KMS-11 (cell line): ENCODE results near the gene HSPA4L.

ENCODE experiments used
- H2AFZ ChIP-seq: fragments of 200-600 bp; sonication (generic); 2 replicates; pipeline ENCODE4 v1.6.1; 2016; ENCODE audit warnings: antibody characterized with exemption, mixed run types, low read depth
- H3K27ac ChIP-seq: fragments of 200-600 bp; sonication (generic); 2 replicates; pipeline ENCODE4 v1.6.1; 2016; ENCODE audit warnings: mild to moderate bottlenecking, mixed run types
- H3K27me3 ChIP-seq: fragments of 200-600 bp; sonication (generic); 2 replicates; pipeline ENCODE4 v1.6.1; 2017; ENCODE audit warnings: mild to moderate bottlenecking, low read depth, mixed run types, moderate library complexity; ENCODE audit not compliant: insufficient read depth
- H3K36me3 ChIP-seq: fragments of 200-600 bp; sonication (generic); 2 replicates; pipeline ENCODE4 v1.6.1; 2017; ENCODE audit warnings: mild to moderate bottlenecking, mixed run types; ENCODE audit not compliant: insufficient read depth
- H3K4me1 ChIP-seq: fragments of 200-600 bp; sonication (generic); 2 replicates; pipeline ENCODE4 v1.6.1; 2016; ENCODE audit warnings: mild to moderate bottlenecking, low read depth, mixed run types; ENCODE audit not compliant: poor library complexity, severe bottlenecking
- H3K4me2 ChIP-seq: fragments of 200-600 bp; sonication (generic); 2 replicates; pipeline ENCODE4 v1.7.0; 2016; ENCODE audit warnings: mild to moderate bottlenecking, mixed run types
- H3K4me3 ChIP-seq: fragments of 200-600 bp; sonication (generic); IDR thresholded peaks from 2 replicates; pipeline ENCODE4 v1.6.1; 2017; ENCODE audit warnings: low read depth, low read length, mixed read lengths; ENCODE audit not compliant: insufficient read depth
- H3K79me2 ChIP-seq: fragments of 200-600 bp; sonication (generic); 2 replicates; pipeline ENCODE4 v1.6.1; 2016; ENCODE audit warnings: low read depth, mixed run types; ENCODE audit not compliant: insufficient read depth
- H3K9ac ChIP-seq: fragments of 200-600 bp; sonication (generic); 2 replicates; pipeline ENCODE4 v1.6.1; 2016; ENCODE audit warnings: mild to moderate bottlenecking, mixed run types
- H4K20me1 ChIP-seq: fragments of 200-600 bp; sonication (generic); 2 replicates; pipeline ENCODE4 v1.6.1; 2016; ENCODE audit warnings: mild to moderate bottlenecking, mixed run types; ENCODE audit not compliant: insufficient read depth
- CTCF ChIP-seq: fragments of 200-600 bp; sonication (generic); conservative IDR thresholded peaks from 2 replicates; pipeline ENCODE4 v1.6.1; 2017; ENCODE audit warnings: low read depth, mild to moderate bottlenecking, antibody characterized with exemption, low read length, moderate library complexity, mixed read lengths

The HSPA4L gene

GRCh38 chr4:127782275-127783025 is at the start of gene HSPA4L:
HSPA4L (plus strand) TSS chr4:127782322; CDS start chr4:127782551, 229 bp downstream.
- Histone ChIP-seq H4K20me1 (no peaks in the 10 kb centered on the region), H3K4me2 (peak within 1 kb of the TSS; percentile 81), H3K4me1 (peaks cover 51% of the 10 kb centered on the region), H3K36me3 (no peaks in the 10 kb centered on the region), H3K79me2 (peaks cover 33% of the 10 kb centered on the region; the same call in 1 of the 2 replicates), H3K27me3 (no peaks in the 10 kb centered on the region), H2AFZ (peak within 1 kb of the TSS; percentile 84), H3K4me3 (peak within 1 kb of the TSS; percentile 5), H3K27ac (peak within 1 kb of the TSS; percentile 76), H3K9ac (peak within 1 kb of the TSS; percentile 80)
- 0 out of 2 replicates have a peak, but pooled peaks have one; percentile 23 for TF ChIP-seq CTCF

- H3K4me3 ChIP-seq = no peak overlapping the region
- H3K9ac ChIP-seq = no peak overlapping the region
- no peak overlapping the region for H3K27ac ChIP-seq
- H3K4me1 ChIP-seq = no peaks in the 10 kb centered on the region
- no peak overlapping the region for H3K4me2 ChIP-seq
- H3K79me2 ChIP-seq = no peaks in the 10 kb centered on the region
- H3K27me3 ChIP-seq = no peaks in the 10 kb centered on the region
- TF ChIP-seq CTCF = peak; percentile 74
- no peak overlapping the region for H2AFZ ChIP-seq
- H3K36me3 ChIP-seq = no peaks in the 10 kb centered on the region
- H4K20me1 ChIP-seq = no peaks in the 10 kb centered on the region
Measured at GRCh38 chr4:127732623-127733328, 49.3 kb upstream of the HSPA4L start.

- no peak overlapping the region for H2AFZ ChIP-seq
- no peak overlapping the region for H3K4me3 ChIP-seq
- H4K20me1 ChIP-seq = no peaks in the 10 kb centered on the region
- H3K27me3 ChIP-seq = no peaks in the 10 kb centered on the region
- no peak overlapping the region for H3K27ac ChIP-seq
- H3K36me3 ChIP-seq = no peaks in the 10 kb centered on the region
- no peaks in the 10 kb centered on the region for H3K4me1 ChIP-seq
- no peak for TF ChIP-seq CTCF
- no peaks in the 10 kb centered on the region for H3K79me2 ChIP-seq
- H3K9ac ChIP-seq = no peak overlapping the region
- no peak overlapping the region for H3K4me2 ChIP-seq
Measured at GRCh38 chr4:127734976-127735375, 47.1 kb upstream of the HSPA4L start.

- Histone ChIP-seq H3K9ac (no peak overlapping the region), H4K20me1 (no peaks in the 10 kb centered on the region), H3K4me2 (no peak overlapping the region), H2AFZ (no peak overlapping the region), H3K4me1 (no peaks in the 10 kb centered on the region), H3K79me2 (no peaks in the 10 kb centered on the region), H3K4me3 (no peak overlapping the region), H3K27me3 (no peaks in the 10 kb centered on the region), H3K27ac (no peak overlapping the region), H3K36me3 (no peaks in the 10 kb centered on the region)
- no peak for TF ChIP-seq CTCF
Measured at GRCh38 chr4:127737295-127737694, 44.8 kb upstream of the HSPA4L start.
